H1 (cell line): ENCODE data around the gene LCN15. TPM values are rescaled to one million over a fixed set of nuclear protein-coding genes. Genes with fewer than 3 reads are reported as not detected.

Experiments
- CTCF ChIA-PET: fragments of 300-600 bp; sonication (Branson Sonifier 250); formaldehyde crosslinking; loops from one replicate; lab custom pipeline; 2021; ENCODE audit not compliant: partially characterized antibody; lab: Charles Lee
- POLR2A ChIA-PET: fragments of 300-600 bp; sonication (Branson Sonifier 250); formaldehyde crosslinking; loops from one replicate; lab custom pipeline; 2021; ENCODE audit warnings: inconsistent platforms; ENCODE audit not compliant: partially characterized antibody; lab: Charles Lee
- DNase-seq, 2 experiments: peaks; one replicate each; pipeline versions ENCODE4 v3.0.0 to v3.0.0-alpha.2; 2010 to 2022; ENCODE audit warnings: low spot score in 2 of 2, low read depth in 1 of 2, mixed read lengths in 1 of 2
- FAIRE-seq: peaks from 2 replicates; lab custom pipeline; 2011; peaks lifted over from hg19 to GRCh38; lab: Jason Lieb, UNC
- H2AFZ ChIP-seq: 2 replicates; pipeline ENCODE4 v1.8.1; 2012; ENCODE audit warnings: low read length, inconsistent platforms
- H2AK5ac ChIP-seq: 2 replicates; pipeline ENCODE4 v1.6.1; 2013; ENCODE audit warnings: low read depth, low read length
- H2BK120ac ChIP-seq: replicated peaks from 2 replicates; pipeline ENCODE3; 2013; ENCODE audit warnings: low read depth, low read length, inconsistent platforms
- H2BK12ac ChIP-seq: 2 replicates; pipeline ENCODE4 v1.6.1; 2013; ENCODE audit warnings: low read depth, low read length
- H2BK15ac ChIP-seq: 2 replicates; pipeline ENCODE4 v1.6.1; 2013; ENCODE audit warnings: low read length
- H2BK20ac ChIP-seq: 2 replicates; pipeline ENCODE4 v1.6.1; 2013; ENCODE audit warnings: low read length
- H2BK5ac ChIP-seq: 2 replicates; pipeline ENCODE4 v1.6.1; 2013; ENCODE audit warnings: low read depth, low read length
- H3K14ac ChIP-seq: 2 replicates; pipeline ENCODE4 v1.6.1; 2013; ENCODE audit warnings: inconsistent platforms; ENCODE audit not compliant: insufficient read length
- H3K18ac ChIP-seq: 2 replicates; pipeline ENCODE4 v1.6.1; 2013; ENCODE audit warnings: low read length; ENCODE audit errors: extremely low read depth
- H3K23ac ChIP-seq: 2 replicates; pipeline ENCODE4 v1.6.1; 2013; ENCODE audit warnings: inconsistent platforms; ENCODE audit not compliant: insufficient read length
- H3K23me2 ChIP-seq: 2 replicates; pipeline ENCODE4 v1.6.1; 2013; ENCODE audit warnings: low read depth, low read length
- H3K27ac ChIP-seq: 2 replicates; pipeline ENCODE4 v1.6.1; 2011; ENCODE audit warnings: low read depth, low read length, inconsistent platforms
- H3K27me3 ChIP-seq, 4 experiments: replicated peaks in 1 of 4; 1 replicate in 1 of 4; 2 replicates in 3 of 4; pipeline versions ENCODE4 v1.6.1 to v1.8.1; 2011 to 2013; ENCODE audit warnings: low read length in 3 of 4, mild to moderate bottlenecking in 3 of 4, inconsistent platforms in 2 of 4, mixed read lengths in 2 of 4, moderate library complexity in 1 of 4; ENCODE audit not compliant: control insufficient read depth in 3 of 4, insufficient read depth in 3 of 4; ENCODE audit errors: extremely low read depth in 1 of 4
- H3K36me3 ChIP-seq, 4 experiments: 2 replicates each; pipeline versions ENCODE4 v1.6.1 to v1.8.1; 2011 to 2013; ENCODE audit warnings: mild to moderate bottlenecking in 4 of 4, low read length in 3 of 4, moderate library complexity in 2 of 4, control low read depth in 1 of 4, inconsistent platforms in 1 of 4; ENCODE audit not compliant: insufficient read depth in 4 of 4, control insufficient read depth in 2 of 4
- H3K4ac ChIP-seq: replicated peaks from 2 replicates; pipeline ENCODE3; 2013; ENCODE audit warnings: low read length, low read depth, mixed read lengths, inconsistent platforms; ENCODE audit not compliant: insufficient read length
- H3K4me1 ChIP-seq, 4 experiments: replicated peaks in 1 of 4; 1 replicate in 1 of 4; 2 replicates in 3 of 4; pipeline versions ENCODE4 v1.6.1 to v1.8.1; 2011 to 2013; ENCODE audit warnings: low read length in 3 of 4, inconsistent platforms in 2 of 4, mixed read lengths in 1 of 4; ENCODE audit not compliant: insufficient read depth in 4 of 4, control insufficient read depth in 3 of 4
- H3K4me2 ChIP-seq, 2 experiments: 2 replicates each; pipeline versions ENCODE4 v1.6.1 to v1.8.1; 2011 to 2013; ENCODE audit warnings: low read depth in 2 of 2, low read length in 2 of 2, control low read depth in 1 of 2, inconsistent platforms in 1 of 2, mild to moderate bottlenecking in 1 of 2; ENCODE audit not compliant: insufficient read depth in 1 of 2
- H3K4me3 ChIP-seq, 4 experiments: fragments of 200-600, 300-600 bp in 1 of 4; sonication (generic), shearing (Covaris generic), sonication (Bioruptor Twin) in 1 of 4; 2 replicates each; pipeline versions ENCODE4 v1.5.1 to v1.8.1; 2011 to 2016; ENCODE audit warnings: low read length in 4 of 4, low read depth in 3 of 4, control low read depth in 2 of 4, inconsistent platforms in 2 of 4, mild to moderate bottlenecking in 2 of 4, mixed read lengths in 1 of 4, moderate library complexity in 1 of 4; ENCODE audit not compliant: insufficient read depth in 2 of 4; ENCODE audit errors: extremely low read depth in 1 of 4
- H3K56ac ChIP-seq: replicated peaks from 2 replicates; pipeline ENCODE3; 2013; ENCODE audit warnings: low read depth, mild to moderate bottlenecking, mixed read lengths, low read length, inconsistent platforms; ENCODE audit not compliant: insufficient read length
- H3K79me1 ChIP-seq: 2 replicates; pipeline ENCODE4 v1.6.1; 2013; ENCODE audit warnings: low read depth, low read length, control low read depth
- H3K79me2 ChIP-seq, 2 experiments: 2 replicates each; pipeline versions ENCODE4 v1.6.1 to v1.8.1; 2012 to 2013; ENCODE audit warnings: low read length in 2 of 2, mild to moderate bottlenecking in 2 of 2, inconsistent platforms in 1 of 2; ENCODE audit not compliant: insufficient read depth in 2 of 2, control insufficient read depth in 1 of 2
- H3K9ac ChIP-seq, 4 experiments: replicated peaks in 1 of 4; 1 replicate in 1 of 4; 2 replicates in 3 of 4; pipeline versions ENCODE4 v1.6.1 to v1.8.1; 2011 to 2013; ENCODE audit warnings: low read depth in 3 of 4, low read length in 3 of 4, control low read depth in 2 of 4, mild to moderate bottlenecking in 2 of 4, moderate library complexity in 2 of 4, inconsistent platforms in 1 of 4; ENCODE audit errors: extremely low read depth in 1 of 4
- H3K9me3 ChIP-seq, 2 experiments: 2 replicates each; pipeline versions ENCODE4 v1.6.1 to v1.8.1; 2012 to 2013; ENCODE audit warnings: mild to moderate bottlenecking in 2 of 2, moderate library complexity in 2 of 2, control low read depth in 1 of 2, inconsistent platforms in 1 of 2, low read depth in 1 of 2, low read length in 1 of 2, mixed read lengths in 1 of 2; ENCODE audit not compliant: insufficient read depth in 2 of 2
- H4K20me1 ChIP-seq, 2 experiments: replicated peaks in 1 of 2; 2 replicates each; pipeline versions ENCODE3 to v1.8.1; 2011 to 2013; ENCODE audit warnings: inconsistent platforms in 2 of 2, low read length in 2 of 2, mild to moderate bottlenecking in 1 of 2; ENCODE audit not compliant: insufficient read depth in 2 of 2, control insufficient read depth in 1 of 2
- H4K5ac ChIP-seq: 2 replicates; pipeline ENCODE4 v1.6.1; 2013; ENCODE audit warnings: low read length, low read depth, mixed read lengths, inconsistent platforms; ENCODE audit not compliant: insufficient read length
- H4K8ac ChIP-seq: 2 replicates; pipeline ENCODE4 v1.8.0; 2013; ENCODE audit warnings: mild to moderate bottlenecking, moderate library complexity, low read length, inconsistent platforms; ENCODE audit not compliant: insufficient read depth; ENCODE audit errors: extremely low read depth
- H4K91ac ChIP-seq: replicated peaks from 2 replicates; pipeline ENCODE3; 2013; ENCODE audit warnings: low read length, mixed read lengths, inconsistent platforms; ENCODE audit not compliant: insufficient read length
- EZH2 ChIP-seq: fragments of 200-600 bp; sonication (generic); IDR thresholded peaks from 2 replicates; pipeline ENCODE4 v1.7.1; 2012; ENCODE audit warnings: low read depth, mild to moderate bottlenecking, moderate library complexity, low read length, inconsistent platforms; ENCODE audit not compliant: severe bottlenecking
- POLR2AphosphoS5 ChIP-seq: IDR thresholded peaks from 2 replicates; pipeline ENCODE4 v1.6.1; 2011; ENCODE audit warnings: low read depth, low read length
- SAP30 ChIP-seq: fragments of 300-600 bp; sonication (generic); IDR thresholded peaks from 2 replicates; pipeline ENCODE4 v1.7.1; 2012; ENCODE audit warnings: low read length, moderate library complexity, mild to moderate bottlenecking, inconsistent platforms; ENCODE audit not compliant: insufficient read depth, insufficient replicate concordance
- WGBS, 2 experiments: shearing (Covaris generic) in 1 of 2; methylation state at CpG; one replicate each; pipeline versions ENCODE4 v1.1.6 to v1.1.7; 2013 to 2015; ENCODE audit warnings: low lambda C conversion rate in 2 of 2, mixed read lengths in 2 of 2, inconsistent platforms in 1 of 2, low coverage in 1 of 2, missing lambda C conversion rate in 1 of 2; ENCODE audit not compliant: insufficient replicate concordance in 2 of 2, insufficient coverage in 1 of 2, insufficient read length in 1 of 2; ENCODE audit errors: extremely low coverage in 1 of 2, missing lambda C conversion rate in 1 of 2; 5-methylcytosine and 5-hydroxymethylcytosine counted together
- polyA plus RNA-seq, 7 experiments: library from polyadenylated mRNA; depleted of rRNA in 3 of 7; stranded (reverse) in 5 of 7; unstranded in 2 of 7; fragments of >200 nt in 5 of 7; fragments of 200-250 nt in 2 of 7; gene quantifications; 1 replicate in 5 of 7; 2 replicates in 1 of 7; 4 replicates in 1 of 7; pipeline versions ENCODE4 v1.2.1 to v1.2.3, GENCODE V29; 2011 to 2013; ENCODE audit warnings: missing spikeins in 2 of 7, mixed read lengths in 2 of 7
- total RNA-seq: library from RNA; stranded (reverse); fragmentation: NEBNext Ultra II Directional; extraction: Animal tissue kit (Norgen Biotek cat#: 25700); gene quantifications from 2 replicates; pipeline ENCODE4 v1.2.1, GENCODE V29; 2021

Gene LCN15
- total and polyA plus RNA-seq, 2 of the 8 experiments (the other 6 are each of a cell fraction or from before 2014, with no cell fraction given), result 0.08 to 0.47 TPM

- CTCF ChIA-PET, result interaction anchor here (6.8 kb wide), 1 partner anchor 8 kb away, joined by 62 read pairs; no protein-coding TSS in a partner anchor
- Histone ChIP-seq H3K9me3 (no peaks in the 10 kb centered on the region), H2BK15ac (no peak overlapping the region), H3K18ac (no peak overlapping the region), H2BK120ac (no peak overlapping the region), H2BK20ac (no peak overlapping the region), H3K4me1 (peaks cover 3 to 22% (median 6%) of the 10 kb centered on the region in 4 experiments), H3K27me3 (peaks cover 0 to 9% (median 5%) of the 10 kb centered on the region in 4 experiments; a peak in 5 of 7 replicates), H3K56ac (no peak overlapping the region), H2AFZ (no peak overlapping the region), H4K8ac (no peak overlapping the region), H2AK5ac (no peak overlapping the region), H3K27ac (no peak overlapping the region), H3K36me3 (peaks cover 19 to 49% (median 35%) of the 10 kb centered on the region in 4 experiments), H4K5ac (no peak overlapping the region), H3K4me3 (no peak overlapping the region), H3K79me1 (peaks cover 10% of the 10 kb centered on the region), H4K20me1 (peaks cover 30 to 46% of the 10 kb centered on the region in 2 experiments), H4K91ac (no peak overlapping the region), H3K23me2 (peaks cover 13% of the 10 kb centered on the region; the same call in 1 of the 2 replicates), H3K23ac (no peak overlapping the region), H3K4ac (no peak overlapping the region), H3K9ac (no peak overlapping the region), H3K79me2 (peaks cover 8 to 30% of the 10 kb centered on the region in 2 experiments), H3K14ac (no peak overlapping the region), H3K4me2 (no peak overlapping the region), H2BK5ac (no peak overlapping the region), H2BK12ac (no peak overlapping the region)
- TF ChIP-seq EZH2 (no peak), SAP30 (no peak), POLR2AphosphoS5 (peak; percentile 35; the same call in 1 of the 2 replicates)
- FAIRE-seq, result no peak
- DNase-seq, result no peak
- 94% methylated on average over 7 of the region's 7 CpGs; no CpG with 5 or more reads in 1 of the 2 experiments for WGBS, 2 experiments
- POLR2A ChIA-PET, result interaction anchor here (1.1 to 14.1 kb wide), 4 partner anchors 8 to 357 kb away, joined by 3 to 223 read pairs (median 70); partner anchors contain the start of genes DIPK1B, LCN10 and LCN6
These were observed 39.5 kb downstream of the LCN15 start for GRCh38 chr9:136724772-136725171.
